Gastroesophageal sphincter (tissue), 3 donors: ENCODE data around the gene ADAMTS17.

ENCODE experiments used
- CTCF ChIP-seq, 4 experiments: fragments of 200-600 bp in 2 of 4; fragments of 450-650 bp in 2 of 4; sonication (generic) in 1 of 4; IDR thresholded peaks; one replicate each; pipeline ENCODE4 v1.5.1; 2017 to 2019; ENCODE audit warnings: antibody characterized with exemption in 4 of 4, mild to moderate bottlenecking in 2 of 4, moderate library complexity in 2 of 4
- EP300 ChIP-seq: sonication (generic); formaldehyde crosslinking; IDR thresholded peaks from one replicate; pipeline ENCODE4 v1.6.1; 2017; ENCODE audit warnings: antibody characterized with exemption, mild to moderate bottlenecking
- POLR2A ChIP-seq, 2 donors: fragments of 450-650 bp; IDR thresholded peaks; one replicate each; pipeline ENCODE4 v1.6.1; 2017; ENCODE audit warnings: antibody characterized with exemption in 2 of 2, mild to moderate bottlenecking in 2 of 2, moderate library complexity in 1 of 2
- POLR2AphosphoS5 ChIP-seq: sonication (generic); formaldehyde crosslinking; IDR thresholded peaks from one replicate; pipeline ENCODE4 v1.6.1; 2017; ENCODE audit warnings: antibody characterized with exemption

- TF ChIP-seq CTCF (IDR thresholded peaks at IDR 0.05) = no peak
- TF ChIP-seq POLR2AphosphoS5 = no peak
- no peak for TF ChIP-seq EP300
- no peak for TF ChIP-seq POLR2A (IDR thresholded peaks at IDR 0.05)
Measured at GRCh38 chr15:99996660-99997059, 345.1 kb downstream of the ADAMTS17 start.
